GM19397 (cell line): ENCODE measurements around the gene COL11A1.
"Not testable (repeated sequence)": the region's sequence is repeated elsewhere in the genome, so short reads cannot be mapped to it uniquely, and the experiment has no call there.

Experiments used
- ATAC-seq: cut with Tn5 transposase; IDR thresholded peaks from one replicate; pipeline ENCODE4 v1.9.1; 2021; ENCODE audit warnings: mild to moderate bottlenecking, moderate library complexity; ENCODE audit not compliant: unreplicated experiment

The COL11A1 gene

DNA sequence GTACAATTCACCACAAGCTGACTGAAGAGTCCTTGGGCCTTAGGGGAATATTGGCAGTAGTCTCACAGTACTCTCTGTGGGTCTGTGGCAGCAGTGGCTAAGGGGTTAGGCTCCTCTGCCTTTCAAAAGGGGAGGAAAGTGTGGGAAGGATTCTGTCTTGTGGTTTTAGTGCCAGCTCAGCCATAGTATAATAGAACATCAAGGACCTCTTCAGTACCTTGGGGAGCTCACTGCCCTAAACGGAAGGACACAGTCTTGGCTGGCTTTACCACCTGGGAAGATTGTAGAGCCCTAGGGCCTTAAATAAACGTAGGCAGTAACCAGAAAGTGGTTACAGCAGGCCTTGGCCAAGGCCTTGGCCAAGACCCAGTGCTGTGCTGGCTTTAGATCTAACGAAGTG lies 265.7 kb downstream of the COL11A1 start:
- no peak for ATAC-seq

DNA sequence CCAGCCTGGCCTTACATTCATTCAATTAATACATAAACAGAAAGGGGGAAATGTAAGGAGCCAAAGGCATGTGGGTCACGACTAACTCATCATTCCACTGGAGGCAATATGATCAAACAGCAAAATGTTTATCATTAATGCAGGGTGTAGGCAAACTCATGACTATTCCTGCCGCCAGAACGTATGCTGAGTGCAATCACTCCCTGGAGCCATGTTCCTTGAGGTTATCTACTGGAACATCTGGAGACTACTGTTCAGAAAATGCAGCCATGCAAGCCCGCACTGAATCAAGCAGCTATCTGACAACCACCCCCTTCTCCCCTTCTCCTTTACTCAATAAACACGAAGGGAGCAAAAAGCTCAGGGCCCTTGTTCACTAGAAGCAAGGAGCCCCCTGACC lies 267.6 kb downstream of the COL11A1 start:
- ATAC-seq, result no peak

DNA sequence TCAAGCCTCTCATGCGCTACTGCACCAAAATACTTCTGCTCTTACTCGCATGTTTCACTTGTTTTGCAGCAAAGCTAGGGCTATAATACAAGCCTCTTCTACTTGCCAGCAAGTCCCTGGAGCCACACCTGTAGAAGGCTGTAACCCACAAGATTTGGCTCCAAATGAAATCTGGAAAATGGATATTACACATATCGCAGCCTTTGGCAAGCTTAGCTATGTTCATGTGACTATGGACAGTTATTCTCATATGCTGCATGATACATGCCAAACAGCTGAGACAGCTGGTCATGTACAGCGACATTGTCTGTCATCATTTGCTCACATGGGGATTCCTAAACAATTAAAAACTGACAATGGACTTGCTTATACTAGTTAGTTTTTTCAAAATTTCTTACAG lies 270.3 kb downstream of the COL11A1 start:
- ATAC-seq, result no peak

DNA sequence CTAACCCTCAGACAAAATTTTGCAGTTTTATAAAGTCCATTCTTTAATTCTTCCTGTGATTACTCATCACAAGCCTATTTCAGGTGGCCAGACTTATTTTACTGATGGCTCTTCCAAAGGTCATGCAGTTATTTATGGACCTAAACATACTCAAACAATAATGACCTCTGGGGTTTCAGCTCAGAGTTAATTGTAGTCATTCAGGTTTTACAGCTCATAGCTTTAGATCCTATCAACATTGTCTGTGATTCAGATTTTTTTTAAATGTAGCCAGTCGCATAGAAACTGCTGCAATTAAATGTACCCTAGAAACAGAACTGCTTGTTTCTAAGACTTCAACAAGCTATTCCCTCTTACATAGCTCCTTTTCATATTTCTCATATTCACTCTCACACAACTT lies 270.8 kb downstream of the COL11A1 start:
- no peak for ATAC-seq

DNA sequence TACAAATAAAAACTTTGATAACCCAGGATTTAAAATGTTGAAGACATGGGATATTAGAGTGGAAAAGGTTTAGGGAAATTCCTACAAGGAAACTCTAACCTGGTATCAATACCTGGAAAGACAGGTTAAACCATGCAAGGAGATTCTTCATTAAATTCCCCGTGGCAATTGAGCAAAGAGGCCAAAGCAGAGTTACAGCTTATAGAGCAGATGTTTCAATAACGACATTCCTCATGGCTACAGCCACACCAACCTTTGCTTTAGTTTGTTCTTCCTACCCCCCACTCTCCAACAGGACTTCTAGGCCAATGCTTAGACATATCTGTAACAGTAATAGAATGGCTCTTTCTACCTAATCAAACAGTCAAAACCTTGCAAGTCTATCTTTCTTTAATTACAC lies 271.3 kb downstream of the COL11A1 start:
- no peak for ATAC-seq

DNA sequence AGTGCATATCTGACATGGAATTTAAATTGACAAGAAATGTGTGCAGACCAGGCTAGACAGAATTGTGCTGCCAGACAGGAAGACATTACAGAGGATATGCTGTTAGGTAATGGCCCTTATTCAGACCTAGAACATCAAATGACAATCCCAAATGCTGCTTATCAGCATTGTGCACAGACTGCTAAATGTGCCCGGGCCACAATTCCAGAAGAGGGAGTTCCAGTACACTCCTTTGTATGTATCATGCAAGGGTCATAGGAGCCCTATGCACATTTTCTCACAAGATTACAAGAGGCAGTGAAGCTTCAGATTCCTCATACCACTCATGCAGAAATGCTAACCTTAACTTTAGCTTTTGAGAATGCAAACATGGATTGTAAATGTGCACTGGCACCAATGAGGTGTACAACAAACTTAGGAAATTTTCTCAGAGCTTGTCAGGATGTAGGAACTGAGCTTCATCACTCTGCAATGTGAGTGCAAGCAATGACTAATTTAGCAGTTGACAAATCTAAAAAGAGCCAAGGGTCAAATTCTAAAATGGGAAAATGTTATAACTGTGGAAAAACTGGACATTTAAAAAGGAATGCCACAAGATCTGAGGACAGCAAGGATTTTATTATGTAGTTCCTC lies 273.5 kb downstream of the COL11A1 start:
- no peak for ATAC-seq

DNA sequence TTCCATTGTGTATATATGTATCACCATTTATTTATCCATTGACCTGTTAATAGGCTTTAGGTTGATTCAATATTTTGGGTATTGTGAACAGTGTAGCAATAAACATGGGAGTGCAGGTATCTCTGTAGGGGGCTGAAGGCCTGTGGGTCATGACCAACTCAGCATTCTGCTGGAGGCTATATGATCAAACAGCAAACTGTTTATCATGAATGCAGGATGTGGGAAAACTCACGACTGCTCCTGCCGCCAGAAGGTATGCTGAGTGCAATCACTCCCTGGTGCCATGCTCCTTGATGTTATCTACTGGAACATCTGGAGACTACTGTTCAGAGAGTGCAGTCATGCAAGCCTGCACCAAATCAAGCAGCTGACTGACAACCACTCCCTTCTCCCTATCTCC lies 275.2 kb downstream of the COL11A1 start:
- no peak for ATAC-seq

DNA sequence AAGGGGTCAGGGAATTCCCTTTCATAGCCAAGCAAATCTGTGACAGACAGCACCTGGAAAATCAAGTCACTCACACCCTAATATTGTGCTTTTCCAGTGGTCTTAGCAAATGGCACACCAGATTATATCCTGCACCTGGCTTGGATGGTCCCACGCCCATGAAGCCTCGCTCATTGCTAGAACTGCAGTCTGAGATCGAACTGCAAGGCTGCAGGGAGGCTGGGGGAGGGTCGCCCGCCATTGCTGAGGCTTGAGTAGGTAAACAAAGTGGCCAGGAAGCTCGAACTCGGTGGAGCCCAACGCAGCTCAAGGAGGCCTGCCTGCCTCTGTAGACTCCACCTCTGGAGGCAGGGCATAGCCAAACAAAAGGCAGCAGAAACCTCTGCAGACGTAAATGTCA lies 281.6 kb downstream of the COL11A1 start:
- ATAC-seq, result not testable (repeated sequence)
